SK-N-SH (cell line): ENCODE measurements around the gene PRR33. TPM values are rescaled to one million over a fixed set of nuclear protein-coding genes. Genes with fewer than 3 reads are reported as not detected.

Experiments used
- CTCF ChIA-PET: fragments of 300-600, 350-600 bp; formaldehyde crosslinking; extraction: SDS; loops from one replicate; lab custom pipeline; 2021; lab: Yijun Ruan, JAX
- POLR2A ChIA-PET: fragments of 350-600 bp; sonication (Branson Sonifier 250); formaldehyde crosslinking; extraction: SDS; loops from one replicate; lab custom pipeline; 2020; ENCODE audit warnings: antibody characterized with exemption, inconsistent platforms; lab: Yijun Ruan, JAX
- DNase-seq: peaks from one replicate; pipeline ENCODE4 v3.0.0; 2012
- H2AFZ ChIP-seq: fragments of 200-600 bp; sonication (generic); 2 replicates; pipeline ENCODE4 v1.8.1; 2016; ENCODE audit warnings: antibody characterized with exemption, mild to moderate bottlenecking, low read depth
- H3F3A ChIP-seq: fragments of 200-600 bp; sonication (generic); replicated peaks from 2 replicates; pipeline ENCODE3; 2016; ENCODE audit warnings: antibody characterized with exemption, mild to moderate bottlenecking; ENCODE audit not compliant: insufficient read depth
- H3K27ac ChIP-seq, 2 experiments: fragments of 200-500 bp in 1 of 2; fragments of 200-600 bp in 1 of 2; sonication (Bioruptor generic) in 1 of 2; sonication (generic), shearing (Covaris generic) in 1 of 2; 2 replicates each; pipeline versions ENCODE4 v1.5.1 to v1.6.1; 2014 to 2016; ENCODE audit warnings: low read depth in 2 of 2, inconsistent platforms in 1 of 2, low read length in 1 of 2, mild to moderate bottlenecking in 1 of 2, mixed read lengths in 1 of 2
- H3K27me3 ChIP-seq: fragments of 200-600 bp; sonication (generic), shearing (Covaris generic); 2 replicates; pipeline ENCODE4 v1.6.1; 2016; ENCODE audit warnings: mixed run types; ENCODE audit not compliant: insufficient read depth
- H3K36me3 ChIP-seq, 2 experiments: fragments of 200-500 bp in 1 of 2; fragments of 200-600 bp in 1 of 2; sonication (Bioruptor generic) in 1 of 2; sonication (generic) in 1 of 2; replicated peaks in 1 of 2; 2 replicates each; pipeline versions ENCODE3 to v1.5.1; 2014 to 2016; ENCODE audit warnings: low read length in 1 of 2, mild to moderate bottlenecking in 1 of 2; ENCODE audit not compliant: insufficient read depth in 2 of 2, control insufficient read depth in 1 of 2
- H3K4me1 ChIP-seq, 2 experiments: fragments of 200-500 bp in 1 of 2; fragments of 200-600 bp in 1 of 2; sonication (Bioruptor generic) in 1 of 2; sonication (generic), shearing (Covaris generic) in 1 of 2; 2 replicates each; pipeline versions ENCODE4 v1.5.1 to v1.6.1; 2014 to 2016; ENCODE audit warnings: low read depth in 1 of 2, low read length in 1 of 2, mixed run types in 1 of 2; ENCODE audit not compliant: insufficient read depth in 2 of 2, control insufficient read depth in 1 of 2
- H3K4me2 ChIP-seq: fragments of 200-600 bp; sonication (generic), shearing (Covaris generic); 2 replicates; pipeline ENCODE4 v1.6.1; 2017; ENCODE audit warnings: mixed run types
- H3K4me3 ChIP-seq, 2 experiments: fragments of 200-500 bp in 1 of 2; fragments of 200-600 bp in 1 of 2; sonication (Bioruptor generic) in 1 of 2; sonication (generic), shearing (Covaris generic) in 1 of 2; 2 replicates each; pipeline versions ENCODE4 v1.5.1 to v1.8.1; 2014 to 2016; ENCODE audit warnings: low read depth in 2 of 2, inconsistent platforms in 1 of 2, low read length in 1 of 2, mild to moderate bottlenecking in 1 of 2, mixed read lengths in 1 of 2, moderate library complexity in 1 of 2
- H3K79me2 ChIP-seq: fragments of 200-600 bp; sonication (generic); 2 replicates; pipeline ENCODE4 v1.8.1; 2017; ENCODE audit warnings: mild to moderate bottlenecking; ENCODE audit not compliant: insufficient read depth
- H3K9ac ChIP-seq: fragments of 200-600 bp; sonication (generic); 2 replicates; pipeline ENCODE4 v1.6.1; 2017; ENCODE audit warnings: mixed run types
- H3K9me2 ChIP-seq: fragments of 200-600 bp; sonication (generic); 2 replicates; pipeline ENCODE4 v1.6.1; 2017; ENCODE audit warnings: mixed run types
- H3K9me3 ChIP-seq: fragments of 200-600 bp; sonication (generic); 2 replicates; pipeline ENCODE4 v1.6.1; 2017; ENCODE audit warnings: mixed run types, mild to moderate bottlenecking, moderate library complexity
- H4K20me1 ChIP-seq: fragments of 200-600 bp; sonication (generic); 2 replicates; pipeline ENCODE4 v1.6.1; 2017; ENCODE audit warnings: mild to moderate bottlenecking, mixed run types; ENCODE audit not compliant: insufficient read depth
- CHD2 ChIP-seq: fragments of 150-350 bp; IDR thresholded peaks from 2 replicates; pipeline ENCODE4 v1.6.1; 2018; ENCODE audit warnings: low read length; ENCODE audit not compliant: partially characterized antibody
- ELF1 ChIP-seq: IDR thresholded peaks from 2 replicates; pipeline ENCODE4 v1.4.0; 2012
- EZH2phosphoT487 ChIP-seq: fragments of 200-600 bp; sonication (generic); IDR thresholded peaks from 2 replicates; pipeline ENCODE4 v1.6.1; 2017; ENCODE audit warnings: low read depth, mixed run types, mild to moderate bottlenecking, antibody characterized with exemption, moderate library complexity, borderline replicate concordance
- FOSL2 ChIP-seq: IDR thresholded peaks from 2 replicates; pipeline ENCODE4 v1.4.0; 2012; ENCODE audit warnings: low read depth, mild to moderate bottlenecking, moderate library complexity, borderline replicate concordance
- GATA2 ChIP-seq: sonication (generic); formaldehyde crosslinking; IDR thresholded peaks from 2 replicates; pipeline ENCODE4 v1.5.0; 2020; ENCODE audit warnings: mild to moderate bottlenecking, missing genetic modification reagents
- MAX ChIP-seq: IDR thresholded peaks from 2 replicates; pipeline ENCODE4 v1.4.0; 2012; ENCODE audit warnings: low read depth
- NFIC ChIP-seq: IDR thresholded peaks from 2 replicates; pipeline ENCODE4 v1.4.0; 2012; ENCODE audit warnings: borderline replicate concordance
- POLR2AphosphoS5 ChIP-seq: IDR thresholded peaks from 2 replicates; pipeline ENCODE4 v1.6.1; 2012; ENCODE audit warnings: low read depth, low read length
- RAD21 ChIP-seq: IDR thresholded peaks from 2 replicates; pipeline ENCODE4 v1.6.1; 2012; ENCODE audit warnings: mild to moderate bottlenecking, low read length
- TCF12 ChIP-seq: IDR thresholded peaks from 2 replicates; pipeline ENCODE4 v1.4.0; 2012
- WGBS: methylation state at CpG from one replicate; pipeline ENCODE4 v1.1.6; 2017; ENCODE audit warnings: low lambda C conversion rate; 5-methylcytosine and 5-hydroxymethylcytosine counted together
- polyA plus RNA-seq, 3 experiments: library from polyadenylated mRNA; depleted of rRNA; stranded (reverse); fragments of >200 nt; gene quantifications; 2 replicates each; pipeline ENCODE4 v1.2.3, GENCODE V29; 2012
- TF ChIP-seq, protein P1 (sequence below): fragments of 150-350 bp; IDR thresholded peaks from 2 replicates; pipeline ENCODE4 v1.6.1; 2017; ENCODE audit warnings: antibody characterized with exemption, low read length, low read depth, borderline replicate concordance
- TF ChIP-seq, protein P2 (sequence below): IDR thresholded peaks from 2 replicates; pipeline ENCODE4; 2012
- TF ChIP-seq, protein P3 (sequence below): IDR thresholded peaks from 2 replicates; pipeline ENCODE4 v1.4.0; 2012; ENCODE audit warnings: low read depth, borderline replicate concordance

The PRR33 gene
- polyA plus RNA-seq, 1 of the 3 experiments (the other 2 are of a cell fraction): not detected

DNA sequence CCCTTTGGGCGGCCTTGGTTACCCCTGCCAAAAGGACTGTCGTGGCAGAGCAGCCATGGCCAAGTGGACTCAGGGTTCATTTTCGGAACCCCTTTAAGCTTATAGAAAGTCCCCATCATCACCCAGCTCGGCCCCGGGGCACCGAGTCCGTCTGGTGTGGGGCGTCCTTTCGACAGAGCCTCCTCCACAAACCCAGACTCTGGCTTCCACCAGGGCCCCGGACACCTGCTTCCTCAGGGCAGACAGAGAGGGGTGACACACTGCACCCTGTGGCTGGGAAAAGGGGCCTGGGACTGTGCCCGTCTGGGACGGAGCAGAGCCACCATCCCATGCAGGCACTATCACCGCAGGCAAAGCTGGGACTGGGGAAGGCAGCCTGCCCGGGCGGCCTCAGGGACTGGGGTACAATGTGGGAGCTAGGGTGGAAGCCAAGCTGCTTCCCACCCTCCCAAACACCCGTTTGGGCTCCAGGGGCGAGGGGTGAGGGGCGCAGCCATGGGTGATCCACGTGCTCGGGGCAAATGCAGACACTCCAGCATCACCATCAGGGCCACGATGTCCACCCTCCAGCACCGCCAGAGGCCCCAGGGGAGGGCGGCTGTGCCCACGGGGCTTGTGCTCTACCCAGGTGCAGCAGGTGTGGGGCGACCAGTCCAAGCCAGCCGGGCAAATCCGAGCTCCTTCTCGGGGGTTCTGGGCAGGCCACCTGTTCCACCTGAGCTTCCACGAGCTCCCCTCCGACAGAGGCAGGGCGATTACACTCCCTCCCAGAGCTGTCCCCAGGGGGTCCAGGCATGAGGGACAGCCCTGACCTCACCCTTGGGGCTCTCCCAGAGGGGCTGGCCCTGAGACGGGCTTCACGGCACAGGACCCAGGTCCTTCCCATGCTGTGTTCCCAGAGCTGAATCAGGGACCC lies 43.7 kb upstream of the PRR33 start:
- Histone ChIP-seq H3K36me3 (no peaks in the 10 kb centered on the region), H3K4me1 (peaks cover 0 to 13% of the 10 kb centered on the region in 2 experiments; a peak in 1 of 4 replicates), H3K27me3 (no peaks in the 10 kb centered on the region), H3K27ac (no peak overlapping the region), H3K9ac (no peak overlapping the region), H3K79me2 (no peaks in the 10 kb centered on the region), H3K4me2 (no peak overlapping the region), H4K20me1 (no peaks in the 10 kb centered on the region), H2AFZ (no peak overlapping the region), H3K9me2 (no peaks in the 10 kb centered on the region), H3F3A (no peaks in the 10 kb centered on the region), H3K4me3 (no peak overlapping the region), H3K9me3 (no peaks in the 10 kb centered on the region)
- ChIA-PET POLR2A (no interaction called here), CTCF (interaction anchor here (1.1 to 2.6 kb wide), 6 partner anchors 11 to 283 kb away, joined by 3 to 11 read pairs (median 4); no protein-coding TSS in a partner anchor)
- no peak for DNase-seq
- TF ChIP-seq NFIC: no peak
- TF ChIP-seq, protein P1, sequence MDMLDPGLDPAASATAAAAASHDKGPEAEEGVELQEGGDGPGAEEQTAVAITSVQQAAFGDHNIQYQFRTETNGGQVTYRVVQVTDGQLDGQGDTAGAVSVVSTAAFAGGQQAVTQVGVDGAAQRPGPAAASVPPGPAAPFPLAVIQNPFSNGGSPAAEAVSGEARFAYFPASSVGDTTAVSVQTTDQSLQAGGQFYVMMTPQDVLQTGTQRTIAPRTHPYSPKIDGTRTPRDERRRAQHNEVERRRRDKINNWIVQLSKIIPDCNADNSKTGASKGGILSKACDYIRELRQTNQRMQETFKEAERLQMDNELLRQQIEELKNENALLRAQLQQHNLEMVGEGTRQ: no peak
- TF ChIP-seq CHD2: no peak
- no peak for TF ChIP-seq EZH2phosphoT487
- no peak for TF ChIP-seq ELF1
- TF ChIP-seq POLR2AphosphoS5: no peak
- TF ChIP-seq FOSL2: no peak
- TF ChIP-seq, protein P2, sequence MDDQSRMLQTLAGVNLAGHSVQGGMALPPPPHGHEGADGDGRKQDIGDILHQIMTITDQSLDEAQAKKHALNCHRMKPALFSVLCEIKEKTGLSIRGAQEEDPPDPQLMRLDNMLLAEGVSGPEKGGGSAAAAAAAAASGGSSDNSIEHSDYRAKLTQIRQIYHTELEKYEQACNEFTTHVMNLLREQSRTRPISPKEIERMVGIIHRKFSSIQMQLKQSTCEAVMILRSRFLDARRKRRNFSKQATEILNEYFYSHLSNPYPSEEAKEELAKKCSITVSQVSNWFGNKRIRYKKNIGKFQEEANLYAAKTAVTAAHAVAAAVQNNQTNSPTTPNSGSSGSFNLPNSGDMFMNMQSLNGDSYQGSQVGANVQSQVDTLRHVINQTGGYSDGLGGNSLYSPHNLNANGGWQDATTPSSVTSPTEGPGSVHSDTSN: no peak
- TF ChIP-seq MAX: no peak
- TF ChIP-seq, protein P3, sequence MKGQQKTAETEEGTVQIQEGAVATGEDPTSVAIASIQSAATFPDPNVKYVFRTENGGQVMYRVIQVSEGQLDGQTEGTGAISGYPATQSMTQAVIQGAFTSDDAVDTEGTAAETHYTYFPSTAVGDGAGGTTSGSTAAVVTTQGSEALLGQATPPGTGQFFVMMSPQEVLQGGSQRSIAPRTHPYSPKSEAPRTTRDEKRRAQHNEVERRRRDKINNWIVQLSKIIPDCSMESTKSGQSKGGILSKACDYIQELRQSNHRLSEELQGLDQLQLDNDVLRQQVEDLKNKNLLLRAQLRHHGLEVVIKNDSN: no peak
- TF ChIP-seq RAD21: no peak
- no peak for TF ChIP-seq TCF12
- TF ChIP-seq GATA2 (CRISPR knock-in tag): no peak
- 60% methylated on average over 9 of the region's 33 CpGs for WGBS
